Hypothalamus (tissue), 51 donors: ENCODE results near the gene NCLN.
A peak's percentile ranks its signal among the peaks of the same experiment; 100 is the strongest.
"Not testable (repeated sequence)": the region's sequence is repeated elsewhere in the genome, so short reads cannot be mapped to it uniquely, and the experiment has no call there.

Source experiments
- DNase-seq, 51 donors: peaks; one replicate each; lab custom pipeline; 2025; lab: John Stamatoyannopoulos, UW

The NCLN gene

GRCh38 chr19:3216874-3217273, 31.1 kb downstream of the NCLN start:
- no peak for DNase-seq

DNA sequence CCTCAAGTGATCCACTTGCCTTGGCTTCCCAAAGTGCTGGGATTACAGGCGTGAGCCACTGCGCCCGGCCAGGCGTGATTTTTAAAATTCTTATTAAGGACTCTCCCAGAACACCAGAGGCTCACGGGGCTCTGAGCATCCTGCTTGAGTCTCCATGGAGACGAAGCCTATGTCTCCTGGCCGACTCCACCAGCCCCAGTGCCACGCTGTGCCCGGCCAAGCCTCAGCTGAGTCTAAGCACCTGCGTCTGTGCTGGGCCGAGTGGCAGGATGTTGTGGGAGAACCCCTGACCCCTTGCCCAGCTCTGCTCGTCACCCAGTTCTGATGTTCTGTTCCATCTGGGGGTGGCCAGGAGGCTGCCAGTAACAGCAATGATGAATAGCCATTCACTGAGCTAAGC, 34.8 kb downstream of the NCLN start:
- peak in 3 of 51 donors; percentile 15 to 41 (median 25) for DNase-seq

- DNase-seq: not testable (repeated sequence)
Observed at GRCh38 chr19:3221576-3221975, 35.8 kb downstream of the NCLN start.

- no peak for DNase-seq
Observed at GRCh38 chr19:3222709-3223108, 37.0 kb downstream of the NCLN start.

DNA sequence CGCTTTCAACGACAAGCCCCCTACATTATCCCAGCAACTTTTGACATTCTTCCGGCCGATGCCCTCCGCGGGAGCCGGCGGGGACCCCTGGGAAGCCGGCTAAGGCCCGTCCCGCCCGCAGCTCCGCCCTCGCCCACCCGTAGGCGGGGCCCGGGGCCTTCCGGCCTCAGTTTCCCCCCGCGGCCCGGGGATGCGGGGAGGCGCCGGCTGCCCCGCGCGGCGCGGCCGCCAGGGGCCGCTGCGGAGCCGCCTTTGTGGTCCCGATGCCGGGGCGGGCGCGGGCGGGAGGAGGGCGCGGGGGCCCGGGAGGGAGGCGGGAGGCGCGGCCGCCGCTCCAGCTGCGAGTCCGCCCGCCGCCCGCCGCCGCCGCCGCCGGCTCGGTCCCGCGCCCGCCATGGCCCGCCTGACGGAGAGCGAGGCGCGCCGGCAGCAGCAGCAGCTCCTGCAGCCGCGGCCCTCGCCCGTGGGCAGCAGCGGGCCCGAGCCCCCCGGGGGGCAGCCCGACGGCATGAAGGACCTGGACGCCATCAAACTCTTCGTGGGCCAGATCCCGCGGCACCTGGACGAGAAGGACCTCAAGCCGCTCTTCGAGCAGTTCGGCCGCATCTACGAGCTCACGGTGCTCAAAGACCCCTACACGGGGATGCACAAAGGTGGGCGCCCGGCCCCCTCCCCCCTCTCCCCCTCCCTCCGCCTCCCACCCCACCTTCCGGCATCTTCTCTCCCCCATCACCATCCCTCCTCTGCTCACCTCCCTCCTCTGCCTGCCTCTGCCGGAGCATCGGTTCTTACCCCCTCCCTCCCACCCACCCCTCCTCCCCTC, 38.8 kb downstream of the NCLN start, which contains the start of gene CELF5:
Gene CELF5 (plus strand): TSS at position 316 of the 823 bp plus-strand sequence. CDS start 79 bp downstream, at position 395.
- peak in 27 of 51 donors; percentile 16 to 78 (median 35) for DNase-seq

- DNase-seq: no peak
Observed at GRCh38 chr19:3225169-3225485, 39.4 kb downstream of the NCLN start.

GRCh38 chr19:3225677-3226093, 40.0 kb downstream of the NCLN start:
- DNase-seq: peak in 1 of 51 donors; percentile 10

- DNase-seq: peak in 1 of 51 donors; percentile 32
Observed at GRCh38 chr19:3227054-3227626, 41.4 kb downstream of the NCLN start.

DNA sequence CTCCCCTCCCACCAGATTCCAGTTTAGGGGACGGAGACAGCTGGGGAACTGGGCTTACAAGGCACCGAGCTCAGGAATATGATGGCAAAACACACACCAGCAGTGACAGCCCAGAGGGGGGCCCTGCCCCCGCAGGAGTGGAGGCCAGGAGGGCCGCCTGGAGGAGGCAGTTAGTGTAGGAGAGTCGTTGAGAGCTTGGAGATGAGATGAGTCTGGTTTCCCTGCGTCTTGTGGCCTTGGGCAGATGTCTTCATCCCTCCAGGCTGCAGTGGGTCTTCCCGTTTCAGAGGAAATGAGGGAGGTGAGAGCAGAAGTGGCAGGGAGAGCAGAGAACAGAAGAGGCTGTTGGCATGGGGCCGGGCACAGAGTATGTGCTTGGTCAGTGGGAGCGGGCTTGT, 43.6 kb downstream of the NCLN start:
- DNase-seq: no peak

GRCh38 chr19:3229888-3230496, 44.3 kb downstream of the NCLN start:
- DNase-seq: no peak

- DNase-seq: no peak
Observed at GRCh38 chr19:3231288-3231687, 45.6 kb downstream of the NCLN start.

- no peak for DNase-seq
Observed at GRCh38 chr19:3233116-3233515, 47.4 kb downstream of the NCLN start.

GRCh38 chr19:3233831-3234230, 48.1 kb downstream of the NCLN start:
- no peak for DNase-seq

GRCh38 chr19:3234800-3235199, 49.1 kb downstream of the NCLN start:
- DNase-seq: no peak

- DNase-seq: not testable (repeated sequence)
Observed at GRCh38 chr19:3235604-3236003, 49.9 kb downstream of the NCLN start.

GRCh38 chr19:3236272-3236671, 50.5 kb downstream of the NCLN start:
- no peak for DNase-seq

GRCh38 chr19:3238066-3238561, 52.4 kb downstream of the NCLN start:
- DNase-seq: no peak

DNA sequence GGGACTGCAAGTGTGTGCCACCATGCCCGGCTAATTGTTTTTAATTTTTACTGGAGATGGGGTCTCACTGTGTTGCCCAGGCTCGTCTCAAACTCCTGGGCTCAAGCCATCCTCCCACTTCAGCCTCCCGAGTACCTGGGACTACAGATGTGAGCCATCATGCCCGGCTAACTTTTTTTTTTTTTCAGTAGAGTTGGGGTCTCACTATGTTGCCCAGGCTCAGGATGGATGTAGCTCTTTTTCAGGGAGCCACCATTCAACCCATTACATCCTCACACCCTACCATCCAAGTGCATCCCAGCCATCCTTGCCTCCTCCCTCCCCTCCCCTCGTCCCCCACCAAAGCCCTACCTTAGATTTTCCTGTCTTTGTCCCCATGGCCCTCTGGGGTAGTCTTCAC, 53.6 kb downstream of the NCLN start:
- no peak for DNase-seq

GRCh38 chr19:3243819-3244700, 58.3 kb downstream of the NCLN start:
- DNase-seq: peak in 4 of 51 donors; percentile 2 to 24 (median 15)

- no peak for DNase-seq
Observed at GRCh38 chr19:3245050-3245449, 59.3 kb downstream of the NCLN start.
